SK-N-SH treated with all-trans-retinoic acid at 6 μM for 48 hours (cell line): Measurements from ENCODE around the gene AHCYL1.

Experiments
- ARNTL ChIP-seq: fragments of 450-650 bp; formaldehyde crosslinking; IDR thresholded peaks from 2 replicates; pipeline ENCODE4 v1.5.0; 2020; ENCODE audit warnings: low read depth, mild to moderate bottlenecking, moderate library complexity, borderline replicate concordance
- PATZ1 ChIP-seq: fragments of 250-450 bp; sonication (Bioruptor Pico); IDR thresholded peaks from 2 replicates; pipeline ENCODE4 v1.8.0; 2020; ENCODE audit warnings: mild to moderate bottlenecking, moderate library complexity, borderline replicate concordance

- TF ChIP-seq ARNTL (CRISPR knock-in tag) (no peak), PATZ1 (CRISPR knock-in tag) (no peak)
These were observed 66.2 kb downstream of the AHCYL1 start for GRCh38 chr1:110050602-110051261.
